HG03354 (cell line): ENCODE measurements around the gene LY86.

Experiments used
- ATAC-seq: cut with Tn5 transposase; IDR thresholded peaks from one replicate; pipeline ENCODE4 v1.9.1; 2021; ENCODE audit warnings: mild to moderate bottlenecking; ENCODE audit not compliant: unreplicated experiment, poor library complexity, severe bottlenecking

The LY86 gene

DNA sequence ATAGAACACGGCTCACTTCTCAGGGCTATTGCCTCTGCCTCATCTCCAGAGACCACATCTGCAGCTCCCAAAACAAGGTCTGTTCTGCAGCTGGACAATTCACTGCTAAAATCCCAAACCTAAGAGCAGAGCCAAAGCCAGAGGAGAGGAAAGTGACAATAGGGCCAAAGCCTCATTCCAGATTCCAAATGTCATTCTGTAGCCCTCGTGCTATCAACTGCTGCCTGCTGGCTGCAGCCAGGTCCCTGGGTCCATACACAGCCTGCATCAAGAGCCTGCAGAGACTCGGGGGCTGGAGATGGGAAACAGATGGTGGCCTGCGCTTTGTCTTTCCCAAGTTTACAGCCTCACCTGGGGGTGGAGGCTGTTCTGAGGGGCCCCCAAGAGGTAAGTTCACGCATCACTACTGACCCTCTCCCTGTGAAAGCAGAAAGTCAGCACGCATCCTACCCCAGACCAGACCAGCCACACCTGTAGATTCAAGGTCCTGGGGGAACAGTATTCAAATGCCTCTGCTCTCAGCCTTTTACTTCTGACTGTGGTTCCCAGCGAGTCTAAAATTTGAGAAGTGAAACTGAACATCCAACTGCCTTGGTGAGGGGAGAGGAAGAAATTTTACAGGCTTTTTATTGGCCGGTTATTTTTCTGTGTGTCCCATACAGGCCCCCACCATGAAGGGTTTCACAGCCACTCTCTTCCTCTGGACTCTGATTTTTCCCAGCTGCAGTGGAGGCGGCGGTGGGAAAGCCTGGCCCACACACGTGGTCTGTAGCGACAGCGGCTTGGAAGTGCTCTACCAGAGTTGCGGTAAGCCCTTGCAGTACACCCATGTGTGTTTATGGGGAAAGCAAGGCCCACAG, at the start of gene LY86:
Gene LY86, plus strand, starts transcription at position 657 of the 860 bp plus-strand sequence. Its CDS starts 15 bp downstream, at position 672.
- peak; percentile 57 for ATAC-seq

DNA sequence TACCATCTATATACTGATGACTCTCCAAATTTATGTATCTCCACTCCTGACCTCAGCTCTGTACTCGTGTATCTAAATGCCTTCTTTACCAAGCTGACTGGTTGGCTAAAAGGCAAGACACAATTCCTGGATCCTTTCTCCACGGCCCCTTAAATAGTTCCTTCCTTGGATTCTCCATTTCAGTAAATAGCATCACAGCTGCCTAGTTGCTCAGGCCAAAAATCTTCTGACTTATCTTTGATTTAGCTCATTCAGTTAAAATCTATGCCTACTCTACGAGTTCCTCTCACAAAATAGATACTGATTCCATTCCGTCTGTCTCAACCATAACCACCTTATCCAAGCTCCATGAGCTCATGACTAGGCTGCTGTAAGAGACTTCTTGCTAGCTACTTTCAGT, 49.5 kb upstream of the LY86 start:
- ATAC-seq: no peak

DNA sequence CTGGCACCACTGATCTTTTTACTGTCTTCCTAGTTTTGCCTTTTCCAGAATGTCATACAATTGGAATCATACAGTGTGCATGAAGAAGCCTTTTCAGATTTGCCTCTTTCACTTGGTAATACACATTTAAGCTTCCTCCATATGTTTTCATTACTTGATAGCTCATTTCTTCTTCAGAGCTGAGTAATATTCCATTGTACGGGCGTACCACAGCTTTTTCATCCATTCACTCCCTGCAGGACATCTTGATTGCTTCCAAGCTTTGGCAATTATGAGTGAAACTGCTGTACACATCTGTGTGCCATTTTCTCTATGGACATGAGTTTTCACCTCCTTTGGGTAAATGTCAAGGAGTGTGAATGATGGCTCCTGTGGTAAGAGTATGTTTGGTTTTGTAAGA, 46.2 kb upstream of the LY86 start:
- ATAC-seq: no peak

DNA sequence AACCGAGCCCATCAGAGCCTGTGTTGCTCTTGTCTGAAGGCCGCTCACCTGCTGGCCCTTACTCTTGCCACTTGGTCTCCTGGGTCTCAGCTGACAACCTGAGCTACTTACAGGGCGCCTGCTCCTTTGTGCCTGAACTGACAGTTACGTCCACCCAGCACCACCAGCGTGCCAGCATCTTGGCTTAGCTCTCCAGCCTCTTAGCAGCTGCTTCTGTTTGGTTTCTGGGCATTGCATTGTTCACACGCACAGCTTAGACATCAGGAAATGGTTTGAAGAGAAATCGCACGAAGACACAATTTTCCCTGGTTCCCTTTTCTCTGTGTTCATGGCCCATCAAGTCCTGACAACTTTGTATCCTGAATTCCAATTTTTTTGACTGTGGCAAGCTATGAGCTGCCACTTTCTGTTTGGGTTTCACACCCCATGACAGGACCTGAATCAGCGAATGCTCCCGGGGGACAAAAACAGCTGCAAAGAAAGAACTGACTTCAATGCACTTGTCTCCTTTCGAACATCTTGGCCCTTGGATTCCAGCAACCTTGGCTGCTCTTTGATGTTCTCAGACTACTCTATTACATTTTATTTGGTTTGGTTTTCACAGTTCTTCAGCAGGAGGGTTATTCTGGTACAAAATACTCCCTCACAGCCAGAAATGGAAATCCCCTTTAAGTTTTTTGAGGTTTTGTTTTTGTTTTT, 45.2 kb upstream of the LY86 start:
- no peak for ATAC-seq

DNA sequence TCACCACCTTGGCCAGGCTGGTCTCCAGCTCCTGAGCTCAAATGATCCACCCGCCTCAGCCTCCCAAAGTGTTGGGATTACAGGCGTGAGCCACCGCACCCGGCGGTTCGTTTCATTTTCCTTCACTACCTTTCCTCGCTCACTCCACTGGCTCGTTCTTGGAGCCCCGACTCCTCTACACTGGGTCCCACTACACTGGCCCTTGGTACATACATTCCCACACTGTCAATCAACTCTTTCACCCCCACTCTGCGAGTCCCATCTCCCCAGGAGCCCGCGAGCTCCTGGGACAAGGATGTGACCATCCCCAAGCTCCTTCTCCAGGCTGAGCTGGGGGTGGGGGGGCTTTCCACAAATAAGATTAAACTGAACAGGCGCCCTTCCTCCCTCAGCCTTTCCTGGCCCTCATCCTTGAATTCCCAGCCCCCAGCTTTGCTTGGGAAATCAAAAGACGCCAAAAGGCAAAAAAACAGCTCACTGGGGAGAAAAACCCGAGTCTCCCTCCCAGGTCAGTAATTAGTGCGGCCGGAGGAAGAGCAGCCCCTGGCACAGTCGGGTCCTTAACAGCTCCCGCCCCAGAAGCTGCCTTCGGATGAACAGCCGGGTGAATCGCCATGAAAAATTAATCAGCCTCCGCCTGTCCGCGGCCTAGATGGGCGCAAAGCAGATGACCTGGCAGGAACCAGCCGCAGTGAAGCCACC, 42.8 kb upstream of the LY86 start:
- ATAC-seq: no peak

DNA sequence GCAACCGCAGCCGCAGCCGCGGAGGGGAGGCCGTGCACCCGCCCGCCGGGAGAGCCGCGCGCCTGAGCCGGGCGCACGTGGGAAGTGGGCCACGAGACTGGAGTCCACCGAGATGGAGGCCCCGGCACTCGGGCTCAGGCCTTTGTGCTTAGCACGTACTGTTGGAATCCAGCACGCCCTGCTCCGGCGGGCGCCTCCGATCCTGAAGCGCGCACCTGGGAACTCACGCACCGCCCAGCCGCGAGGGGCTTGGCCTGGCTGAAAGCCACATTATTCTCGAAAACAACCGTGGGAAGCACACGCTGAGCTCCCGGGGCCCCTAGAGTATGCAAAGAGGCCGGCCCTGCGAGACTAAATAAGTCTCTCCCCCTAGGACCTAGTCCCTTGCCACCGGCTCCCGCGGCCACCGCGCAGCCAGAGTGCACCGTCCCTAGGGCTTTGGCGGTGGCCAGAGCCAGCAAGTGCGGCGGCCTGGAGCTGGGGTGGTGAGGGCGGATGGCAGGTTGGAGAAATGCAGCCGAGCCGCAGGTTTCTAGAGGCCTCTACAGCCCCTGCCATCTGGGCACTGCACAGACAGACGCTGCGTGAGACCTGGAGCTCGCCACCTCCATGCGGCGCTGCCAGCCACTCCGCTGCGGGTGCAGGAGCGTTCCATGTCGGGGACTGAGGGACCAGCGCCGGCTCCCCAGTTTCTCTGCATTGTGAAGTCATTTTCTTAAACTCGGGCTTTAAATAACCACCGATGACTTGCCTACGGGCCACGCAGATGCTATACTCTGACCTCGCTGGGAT, 42.0 kb upstream of the LY86 start:
- peak; percentile 58 for ATAC-seq

DNA sequence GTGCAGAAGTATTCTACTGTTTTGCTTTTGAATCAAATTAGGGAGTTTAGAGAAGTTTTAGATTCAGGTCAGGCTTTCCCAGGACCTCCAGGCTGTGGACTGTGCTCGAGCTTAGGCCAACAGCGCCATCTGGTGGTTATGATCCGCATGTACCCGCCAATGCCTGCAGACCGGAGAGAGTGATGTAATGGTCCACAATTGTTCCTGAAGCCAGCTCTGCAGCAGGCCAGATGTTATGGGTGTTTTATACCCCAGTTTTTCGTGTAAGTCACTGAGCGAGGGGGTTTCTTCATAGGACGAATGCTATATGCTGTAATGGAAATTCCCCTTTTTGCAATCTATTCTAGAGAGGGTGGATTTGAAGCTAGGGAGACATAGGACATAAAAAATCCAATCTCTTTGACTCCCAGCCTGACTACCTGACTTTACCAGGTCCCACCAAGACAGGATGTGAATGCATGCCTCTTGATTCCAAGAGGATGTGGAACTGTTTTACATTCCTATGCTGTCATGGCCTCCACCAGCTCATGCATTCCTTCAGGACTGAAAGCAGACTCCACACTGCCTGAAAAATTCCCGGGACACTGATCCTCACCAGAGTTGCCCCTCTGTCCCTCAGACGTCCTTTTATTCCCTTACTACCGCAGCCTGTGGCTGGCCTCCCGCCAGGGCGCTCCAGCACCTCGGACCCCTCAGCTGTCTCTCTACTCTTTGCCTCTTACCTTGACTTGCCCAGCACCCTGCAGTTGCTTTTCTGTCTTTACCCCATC, 41.2 kb upstream of the LY86 start:
- ATAC-seq: peak; percentile 86

DNA sequence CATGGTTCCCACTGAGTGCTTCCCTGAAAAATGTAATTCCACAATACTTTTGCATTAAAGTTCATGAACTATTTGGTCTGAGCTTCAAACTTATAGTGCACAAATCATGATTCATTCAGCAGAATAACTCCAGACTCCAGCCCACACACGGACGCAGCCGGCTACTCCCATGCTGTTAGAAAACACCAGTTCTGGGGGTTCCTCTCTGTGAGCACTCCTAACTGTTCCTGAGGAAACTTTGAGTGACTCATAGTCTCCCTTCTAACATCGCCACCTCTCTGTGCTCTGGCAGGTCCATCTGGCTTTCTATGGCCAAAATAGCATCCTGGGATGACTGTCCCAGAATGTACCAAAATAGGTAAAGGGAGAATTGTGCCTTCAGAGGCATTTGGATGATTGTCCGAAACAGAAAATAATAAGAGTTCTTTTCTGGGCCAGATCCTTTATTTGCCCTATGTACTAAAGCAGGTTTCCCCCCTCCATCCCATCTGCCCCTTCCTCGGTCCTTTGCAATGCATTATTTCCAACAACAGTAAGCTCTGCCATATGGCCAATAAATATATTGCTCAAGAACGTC, 32.3 kb upstream of the LY86 start:
- ATAC-seq: no peak

DNA sequence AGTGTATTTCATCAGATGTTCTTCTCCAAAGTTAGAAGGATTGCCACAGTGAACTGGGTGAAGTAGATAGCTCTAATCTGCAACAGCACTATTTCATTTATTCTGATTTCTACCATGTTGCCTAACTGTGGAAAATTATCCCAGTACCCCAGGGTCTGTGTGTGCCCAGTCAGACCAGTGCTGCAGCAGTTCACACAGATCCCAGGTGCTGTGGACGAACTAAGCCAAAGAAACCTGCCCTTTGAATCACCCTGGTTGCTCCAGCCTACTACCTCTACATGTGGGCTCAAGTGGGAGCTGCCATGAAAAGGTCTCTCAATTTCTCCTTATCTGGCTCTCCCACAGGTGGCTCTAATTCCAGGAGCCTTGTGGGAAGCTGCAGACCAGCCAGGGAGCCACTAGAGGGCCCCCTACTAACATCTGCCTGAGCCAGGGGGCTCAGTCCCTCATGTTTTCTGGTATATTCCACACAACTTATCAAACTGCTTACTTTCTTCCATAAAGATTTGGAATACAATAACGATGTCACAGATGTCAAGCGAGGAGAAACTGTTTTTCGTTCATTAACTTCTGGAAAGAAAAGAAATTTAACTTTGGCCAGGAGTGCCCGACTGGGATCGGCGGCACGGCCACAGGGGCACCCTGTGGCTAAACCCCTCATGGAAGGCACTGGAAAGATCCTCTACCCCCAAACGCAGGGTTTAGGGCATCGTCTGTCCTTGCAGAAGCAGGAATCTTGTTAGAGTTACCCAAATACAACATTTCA, 31.6 kb upstream of the LY86 start:
- peak; percentile 66 for ATAC-seq

DNA sequence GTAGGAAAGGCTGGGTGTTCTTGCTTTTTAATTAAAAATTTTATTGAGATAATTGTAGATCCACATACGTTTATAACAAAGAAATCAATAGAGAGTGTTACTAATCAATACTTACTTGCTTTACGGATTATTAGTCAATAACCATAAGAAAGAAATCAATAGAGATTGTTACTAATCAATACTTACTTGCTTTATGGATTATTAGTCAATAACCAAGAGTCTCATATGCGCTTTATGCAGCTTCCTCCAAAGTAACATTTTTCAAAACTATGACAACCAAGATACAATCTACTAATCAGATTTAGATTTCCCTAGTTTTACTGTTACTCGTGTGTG, 31.0 kb upstream of the LY86 start:
- no peak for ATAC-seq

DNA sequence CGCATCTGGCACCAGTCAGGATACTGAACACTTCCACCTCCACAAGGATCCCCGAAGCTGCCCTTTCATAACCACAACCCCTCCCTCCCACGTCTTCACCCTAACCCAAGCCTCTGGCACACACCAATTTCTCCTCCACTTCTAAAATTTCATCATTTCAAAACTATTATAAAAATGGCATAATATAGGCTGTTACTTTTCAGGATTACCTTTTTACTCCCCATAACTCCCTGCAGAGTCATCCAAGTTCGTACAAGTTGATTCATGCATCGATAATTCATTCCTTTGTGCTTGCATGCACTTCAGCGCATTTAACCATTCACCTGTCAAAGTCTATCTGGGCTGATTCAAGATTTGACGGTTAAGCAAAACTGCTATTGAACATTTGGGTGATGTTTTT, 30.6 kb upstream of the LY86 start:
- no peak for ATAC-seq

DNA sequence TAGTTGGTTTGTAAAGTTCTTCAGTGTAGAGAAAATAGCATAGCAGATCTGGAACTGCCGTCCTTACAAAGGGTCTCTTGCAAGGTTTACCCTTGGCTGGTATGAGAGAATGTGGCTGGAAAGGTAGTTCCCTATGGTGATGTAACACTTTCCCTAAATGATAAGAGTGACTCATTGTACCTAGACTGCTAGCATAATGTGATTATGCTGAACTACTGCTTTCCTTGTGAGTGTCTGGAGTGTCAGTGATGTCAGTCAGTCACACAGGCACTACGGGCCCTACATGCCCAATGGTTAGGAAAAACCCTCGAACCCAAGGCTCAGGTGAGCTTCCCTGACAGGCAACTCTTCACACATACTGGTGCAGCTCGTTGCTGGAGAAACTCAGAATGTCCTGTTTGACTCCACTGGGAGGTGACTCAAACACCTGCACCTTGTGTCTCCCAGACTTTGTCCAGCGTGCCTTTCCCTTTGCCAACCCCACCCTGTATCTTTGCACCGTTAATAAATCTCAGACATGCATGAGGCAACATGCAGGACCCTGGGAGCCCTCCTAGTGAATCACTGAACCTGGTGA, 28.4 kb upstream of the LY86 start:
- no peak for ATAC-seq

DNA sequence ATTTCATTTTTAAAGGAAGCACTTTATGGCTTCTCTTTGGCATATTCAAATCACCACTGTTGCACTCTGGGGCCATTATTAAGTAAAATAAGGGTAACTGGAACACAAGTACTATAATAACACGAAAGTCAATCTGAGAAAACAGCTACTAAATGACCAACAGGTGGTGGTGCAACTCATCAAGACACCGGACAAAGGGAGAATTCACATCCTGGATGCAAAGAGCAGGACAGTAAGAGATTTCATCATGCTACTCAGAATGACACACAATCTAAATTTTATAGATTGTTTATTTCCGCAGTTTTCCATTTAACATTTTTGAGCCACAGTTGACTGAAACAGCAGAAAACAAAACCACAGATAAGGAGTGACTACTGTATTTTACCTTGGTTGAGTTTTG, 27.6 kb upstream of the LY86 start:
- ATAC-seq: no peak

DNA sequence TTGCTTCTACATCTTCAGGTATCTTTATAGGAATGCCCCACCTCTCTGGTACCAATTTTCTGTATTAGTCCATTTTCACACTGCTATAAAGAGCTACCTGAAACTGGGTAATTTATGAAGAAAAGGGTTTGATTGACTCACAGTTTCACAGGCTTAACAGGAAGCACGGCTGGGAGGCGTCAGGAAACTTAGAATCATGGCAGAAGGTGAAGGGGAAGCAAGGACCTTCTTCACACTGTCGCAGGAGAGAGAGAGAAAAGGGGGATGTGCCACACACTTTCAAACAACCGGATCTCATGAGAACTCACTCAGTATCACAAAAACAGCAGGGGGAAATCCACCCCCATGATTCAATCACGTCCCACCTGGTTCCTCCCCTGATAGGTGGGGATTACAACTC, 24.4 kb upstream of the LY86 start:
- ATAC-seq: no peak

DNA sequence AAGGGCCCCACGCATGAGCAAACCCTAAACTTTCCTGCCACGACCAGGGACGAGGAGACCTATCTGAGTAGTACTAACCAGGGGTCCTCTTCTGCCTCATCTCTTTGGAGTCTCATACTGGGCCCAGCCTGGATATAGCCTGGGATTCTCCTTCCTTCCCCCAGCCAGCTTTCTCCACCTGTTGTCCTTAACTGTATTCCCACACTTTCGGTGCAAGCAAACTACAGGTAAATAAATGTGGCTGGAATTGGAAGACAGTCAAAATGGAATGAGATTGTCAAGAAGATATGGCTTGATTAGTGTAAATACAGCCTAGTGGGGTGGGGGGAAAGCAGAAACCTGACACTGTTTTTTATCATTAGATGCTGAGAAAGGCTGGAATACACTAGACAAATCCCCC, 23.5 kb upstream of the LY86 start:
- ATAC-seq: no peak

DNA sequence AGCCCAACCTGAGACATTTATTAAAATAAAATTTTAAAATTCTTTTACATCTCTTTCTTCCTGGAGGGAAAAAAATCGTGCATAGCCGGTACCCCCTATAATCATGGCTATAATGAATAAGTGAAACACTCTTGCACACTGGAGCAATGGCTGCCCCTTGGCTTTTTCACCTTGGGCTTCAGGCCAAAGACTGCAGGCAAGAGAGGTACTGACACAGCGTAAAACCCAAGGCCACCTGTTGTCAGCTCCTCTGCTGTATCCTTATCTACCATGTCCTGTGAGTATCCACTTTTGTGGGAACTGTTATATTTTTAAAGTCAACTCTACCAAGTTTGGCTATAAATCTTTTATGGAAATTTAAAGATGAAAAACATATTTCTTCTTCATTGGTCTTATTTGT, 23.0 kb upstream of the LY86 start:
- no peak for ATAC-seq

DNA sequence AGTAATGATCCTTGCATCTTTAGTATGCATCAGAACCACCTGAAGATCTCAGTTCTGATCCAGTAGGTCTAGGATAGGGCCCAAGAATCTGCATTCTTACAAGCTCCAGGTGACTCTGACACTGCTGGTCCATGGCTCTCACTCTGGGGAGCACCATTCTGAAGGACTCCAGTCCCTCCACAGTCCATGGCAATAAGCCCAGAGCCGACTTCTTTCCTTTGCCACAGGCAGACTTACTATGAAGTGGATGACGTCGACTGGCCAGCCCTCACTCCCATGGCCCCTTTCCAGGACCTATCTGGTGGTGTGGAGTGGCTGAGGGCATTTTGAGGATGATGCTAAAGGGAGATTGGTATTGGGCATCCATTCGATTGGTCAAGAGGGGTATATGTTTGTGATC, 21.8 kb upstream of the LY86 start:
- ATAC-seq: no peak
